Measurements from ENCODE around the gene SYNJ2.

The SYNJ2 gene

DNA sequence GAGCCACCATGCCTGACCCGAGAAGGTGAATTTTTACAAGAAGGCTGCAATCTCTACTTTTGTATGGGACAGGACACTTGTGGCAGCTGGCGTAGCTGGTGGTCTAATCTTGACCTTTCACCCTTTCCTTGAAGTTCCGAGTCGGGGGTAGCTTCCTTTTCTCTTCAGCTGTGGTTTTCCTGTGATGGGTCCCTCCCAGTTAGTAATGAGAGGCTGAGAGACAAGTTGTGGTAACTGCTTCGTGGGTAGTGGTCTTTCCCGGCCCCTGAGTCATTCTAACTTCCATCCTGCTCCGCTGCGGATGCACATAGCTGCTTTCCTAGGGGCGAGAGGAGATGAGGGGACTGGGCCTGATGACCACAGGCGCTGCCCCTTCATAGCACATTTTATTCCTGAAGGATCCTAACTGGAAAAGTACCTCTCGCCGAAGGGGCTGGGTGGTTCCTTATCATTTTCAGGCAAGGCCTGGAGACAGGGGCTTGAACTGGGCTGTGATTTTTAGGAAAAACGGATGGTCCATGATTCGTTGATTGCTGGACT, 3.1 kb downstream of the SYNJ2 start:
- no peak overlapping the region for H3K4me2 ChIP-seq (ENCODE audit: low read length)
- peaks cover 16% of the 10 kb centered on the region for H3K4me1 ChIP-seq (ENCODE audit: insufficient read depth, low read length, severe bottlenecking)
- TF ChIP-seq, protein P1, sequence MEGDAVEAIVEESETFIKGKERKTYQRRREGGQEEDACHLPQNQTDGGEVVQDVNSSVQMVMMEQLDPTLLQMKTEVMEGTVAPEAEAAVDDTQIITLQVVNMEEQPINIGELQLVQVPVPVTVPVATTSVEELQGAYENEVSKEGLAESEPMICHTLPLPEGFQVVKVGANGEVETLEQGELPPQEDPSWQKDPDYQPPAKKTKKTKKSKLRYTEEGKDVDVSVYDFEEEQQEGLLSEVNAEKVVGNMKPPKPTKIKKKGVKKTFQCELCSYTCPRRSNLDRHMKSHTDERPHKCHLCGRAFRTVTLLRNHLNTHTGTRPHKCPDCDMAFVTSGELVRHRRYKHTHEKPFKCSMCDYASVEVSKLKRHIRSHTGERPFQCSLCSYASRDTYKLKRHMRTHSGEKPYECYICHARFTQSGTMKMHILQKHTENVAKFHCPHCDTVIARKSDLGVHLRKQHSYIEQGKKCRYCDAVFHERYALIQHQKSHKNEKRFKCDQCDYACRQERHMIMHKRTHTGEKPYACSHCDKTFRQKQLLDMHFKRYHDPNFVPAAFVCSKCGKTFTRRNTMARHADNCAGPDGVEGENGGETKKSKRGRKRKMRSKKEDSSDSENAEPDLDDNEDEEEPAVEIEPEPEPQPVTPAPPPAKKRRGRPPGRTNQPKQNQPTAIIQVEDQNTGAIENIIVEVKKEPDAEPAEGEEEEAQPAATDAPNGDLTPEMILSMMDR (IDR thresholded peaks at IDR 0.05; ENCODE audit: low read length): no peak
- TF ChIP-seq EZH2 (IDR thresholded peaks at IDR 0.05; ENCODE audit: borderline replicate concordance, low read length): no peak
- no peak overlapping the region for H2AFZ ChIP-seq (ENCODE audit: low read length)
- no peaks in the 10 kb centered on the region for H3K79me2 ChIP-seq (ENCODE audit: insufficient read depth, low read length)
- H3K9ac ChIP-seq (ENCODE audit: low read length): no peak overlapping the region
- no peaks in the 10 kb centered on the region for H4K20me1 ChIP-seq (ENCODE audit: insufficient read depth, low read length)
- no peak overlapping the region for H3K4me3 ChIP-seq (ENCODE audit: low read depth, low read length, poor library complexity, severe bottlenecking)
- no peaks in the 10 kb centered on the region for H3F3A ChIP-seq (ENCODE audit: insufficient read depth, low read length)
- peaks cover 13% of the 10 kb centered on the region; the same call in 1 of the 2 replicates for H3K27me3 ChIP-seq (ENCODE audit: insufficient read depth, low read length)
- no peak overlapping the region for H3K27ac ChIP-seq (ENCODE audit: low read depth, low read length, poor library complexity, severe bottlenecking)
- no peaks in the 10 kb centered on the region for H3K9me2 ChIP-seq (ENCODE audit: low read depth, low read length)
- H3K36me3 ChIP-seq (ENCODE audit: insufficient read depth, low read length): no peaks in the 10 kb centered on the region
- H3K9me3 ChIP-seq (ENCODE audit: low read length): no peaks in the 10 kb centered on the region

DNA sequence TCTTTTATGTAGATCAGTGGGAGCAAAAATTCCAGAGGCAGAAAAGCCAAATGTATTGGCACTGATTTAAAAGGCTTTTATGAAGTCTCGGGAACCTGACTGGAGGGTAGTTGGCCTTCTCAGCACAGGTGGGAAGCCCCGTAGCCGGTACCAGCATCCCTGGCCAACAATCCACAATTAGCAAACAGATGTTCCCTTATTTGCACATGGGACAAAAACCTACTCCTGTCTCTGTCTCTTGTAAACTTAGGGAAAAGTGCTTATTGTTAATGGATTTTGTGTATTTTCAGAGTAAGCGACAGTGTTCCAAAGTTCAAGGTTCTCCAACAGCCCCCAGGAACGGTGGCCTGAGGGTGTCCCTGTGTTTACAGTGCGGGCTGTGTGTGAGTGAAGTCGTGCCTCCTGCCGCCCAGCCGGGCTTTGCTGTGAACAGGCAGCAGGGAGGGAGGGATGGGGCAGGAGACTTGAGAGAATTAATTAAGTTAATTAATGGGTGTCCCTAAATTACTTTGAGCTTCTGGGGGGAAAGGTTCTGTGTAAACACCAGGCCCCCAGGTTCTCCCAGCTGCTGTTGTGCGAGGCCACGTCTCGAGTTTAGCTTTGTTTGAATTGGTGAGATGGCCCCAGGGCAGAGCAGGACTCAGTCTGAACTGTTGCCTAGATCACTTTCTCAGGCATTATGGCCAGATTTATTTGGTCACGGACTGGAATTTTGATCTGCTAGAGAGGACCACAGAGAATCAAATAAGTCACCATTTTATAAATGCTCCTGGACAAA, 3.9 kb downstream of the SYNJ2 start:
- H3K9ac ChIP-seq (ENCODE audit: low read length): no peak overlapping the region

DNA sequence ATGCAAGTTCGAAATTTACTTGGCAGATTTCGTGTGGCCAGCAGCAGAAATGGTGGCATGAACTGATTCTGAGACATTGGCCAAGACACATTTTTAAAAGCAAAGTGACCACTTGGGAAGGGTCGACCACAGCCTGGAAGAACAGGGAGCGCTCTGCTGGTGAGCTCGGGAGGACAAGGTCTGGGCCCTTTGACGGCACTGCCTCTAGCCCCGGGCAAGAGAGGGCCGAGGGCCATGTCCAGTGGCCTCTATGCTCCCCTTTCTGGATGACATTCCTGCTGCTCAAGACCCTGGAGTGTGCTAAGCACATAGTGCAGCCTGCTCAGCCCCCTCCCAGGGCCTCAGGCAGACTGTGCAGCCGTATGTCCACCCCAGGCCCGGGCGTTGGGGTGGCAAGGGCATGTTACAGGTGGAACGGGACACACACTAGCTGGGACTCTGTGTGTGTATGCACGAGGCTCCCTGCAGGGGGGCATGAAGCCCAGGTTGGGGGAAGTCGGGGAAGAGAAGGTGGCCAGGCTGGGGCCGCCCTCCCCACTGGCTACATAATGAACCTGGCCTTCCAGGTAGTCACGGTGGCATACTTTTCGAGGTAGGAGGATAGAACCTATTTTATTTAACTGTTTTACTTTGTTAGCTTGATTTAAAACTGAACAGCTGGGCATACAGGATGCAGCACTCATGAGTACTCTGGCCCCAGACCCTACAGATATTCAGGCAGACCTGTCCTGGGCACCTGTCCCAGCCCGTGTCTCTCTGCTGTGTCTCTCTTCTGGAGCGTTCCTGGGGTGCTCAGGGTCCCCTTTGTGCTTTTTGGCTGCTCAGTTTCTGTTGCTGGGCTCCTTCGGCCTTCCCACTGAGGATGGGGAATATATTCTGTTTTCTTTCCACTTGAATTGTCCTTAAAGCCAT, 6.4 kb downstream of the SYNJ2 start:
- no peaks in the 10 kb centered on the region for H4K20me1 ChIP-seq (ENCODE audit: insufficient read depth, low read length)
- H3K27me3 ChIP-seq (ENCODE audit: insufficient read depth, low read length): no peaks in the 10 kb centered on the region
- peaks cover 5% of the 10 kb centered on the region for H3K4me1 ChIP-seq (ENCODE audit: insufficient read depth, low read length, severe bottlenecking)
- no peaks in the 10 kb centered on the region for H3F3A ChIP-seq (ENCODE audit: insufficient read depth, low read length)
- no peak overlapping the region for H3K4me2 ChIP-seq (ENCODE audit: low read length)
- H2AFZ ChIP-seq (ENCODE audit: low read length): no peak overlapping the region
- H3K9me3 ChIP-seq (ENCODE audit: low read length): no peaks in the 10 kb centered on the region
- no peak overlapping the region for H3K9ac ChIP-seq (ENCODE audit: low read length)
- TF ChIP-seq EZH2 (IDR thresholded peaks at IDR 0.05; ENCODE audit: borderline replicate concordance, low read length): no peak
- TF ChIP-seq, protein P1 (IDR thresholded peaks at IDR 0.05; ENCODE audit: low read length): no peak
- no peaks in the 10 kb centered on the region for H3K9me2 ChIP-seq (ENCODE audit: low read depth, low read length)
- no peaks in the 10 kb centered on the region for H3K36me3 ChIP-seq (ENCODE audit: insufficient read depth, low read length)
- no peak overlapping the region for H3K27ac ChIP-seq (ENCODE audit: low read depth, low read length, poor library complexity, severe bottlenecking)
- H3K79me2 ChIP-seq (ENCODE audit: insufficient read depth, low read length): no peaks in the 10 kb centered on the region
- H3K4me3 ChIP-seq (ENCODE audit: low read depth, low read length, poor library complexity, severe bottlenecking): no peak overlapping the region

More for the DNA sequence above, 3.9 kb downstream of the SYNJ2 start:
- Histone ChIP-seq H3K9me3 (ENCODE audit: low read length) (no peaks in the 10 kb centered on the region), H3K4me3 (ENCODE audit: low read depth, low read length, poor library complexity, severe bottlenecking) (no peak overlapping the region), H3K27ac (ENCODE audit: low read depth, low read length, poor library complexity, severe bottlenecking) (no peak overlapping the region), H3K36me3 (ENCODE audit: insufficient read depth, low read length) (no peaks in the 10 kb centered on the region), H3K4me2 (ENCODE audit: low read length) (no peak overlapping the region), H3F3A (ENCODE audit: insufficient read depth, low read length) (no peaks in the 10 kb centered on the region), H3K4me1 (ENCODE audit: insufficient read depth, low read length, severe bottlenecking) (peaks cover 19% of the 10 kb centered on the region), H3K27me3 (ENCODE audit: insufficient read depth, low read length) (peaks cover 8% of the 10 kb centered on the region; the same call in 1 of the 2 replicates), H4K20me1 (ENCODE audit: insufficient read depth, low read length) (no peaks in the 10 kb centered on the region), H2AFZ (ENCODE audit: low read length) (no peak overlapping the region), H3K79me2 (ENCODE audit: insufficient read depth, low read length) (no peaks in the 10 kb centered on the region), H3K9me2 (ENCODE audit: low read depth, low read length) (no peaks in the 10 kb centered on the region)
- TF ChIP-seq EZH2 (IDR thresholded peaks at IDR 0.05; ENCODE audit: borderline replicate concordance, low read length): no peak
- TF ChIP-seq, protein P1 (IDR thresholded peaks at IDR 0.05; ENCODE audit: low read length): no peak
